A549 treated with Mapracorat at 1 μM for 4 hours (cell line): ENCODE data around the gene HTR2A. TPM values are rescaled to one million over a fixed set of nuclear protein-coding genes. Genes with fewer than 3 reads are reported as not detected.

Source experiments
- total RNA-seq: library from RNA; stranded (reverse); fragments of 200-300 nt; extraction: Qiagen RNA extraction; gene quantifications from 5 replicates; pipeline ENCODE4 v1.2.3, GENCODE V29; 2022

HTR2A gene
- not detected in 5 replicates for total RNA-seq

GRCh38 chr13:46896341-46897137 is at the start of gene HTR2A:
TSS of gene HTR2A (minus strand) at chr13:46897053. CDS start at chr13:46895906, 1,147 bp downstream.

GRCh38 chr13:46796515-46797474 is 100.1 kb downstream of the HTR2A start, which contains the start of gene ESD:
TSS of gene ESD (minus strand) at chr13:46797161. CDS start at chr13:46791413, 5,748 bp downstream.

Other genes with a start within 250 kb of the HTR2A start
- gene ESD, start 99.9 kb downstream of the HTR2A start, total RNA-seq: 81.3 to 98.6 TPM (median 89.6 TPM) in 5 replicates